ENCODE data around the gene ZFAND2A.
"Not testable (repeated sequence)": the region's sequence is repeated elsewhere in the genome, so short reads cannot be mapped to it uniquely, and the experiment has no call there.

The ZFAND2A gene

DNA sequence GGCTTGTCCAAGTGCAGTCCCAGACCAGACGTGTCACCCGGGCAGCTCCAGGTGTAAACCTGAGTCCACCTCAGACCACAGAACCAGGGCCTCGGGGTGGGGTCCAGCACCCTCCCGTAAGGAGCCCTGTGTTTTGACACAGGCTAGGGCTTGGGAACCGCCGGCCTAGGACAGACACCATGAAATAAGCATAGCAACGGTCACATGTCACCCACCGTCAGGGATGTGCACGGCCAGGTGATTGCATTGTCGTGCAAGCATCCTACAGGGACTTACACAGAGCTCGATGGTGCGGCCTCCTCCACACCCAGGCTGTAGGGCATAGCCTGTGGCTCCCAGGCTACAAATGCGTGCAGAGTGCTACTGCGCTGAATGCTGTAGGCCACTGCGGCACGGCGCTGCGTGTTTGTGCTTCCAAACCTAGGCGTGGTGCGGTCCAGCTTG, 10.6 kb downstream of the ZFAND2A start:
- CTCF ChIA-PET = interaction anchor here (0.6 kb wide), 1 partner anchor 9 kb away, joined by 3 read pairs; no protein-coding TSS in a partner anchor

DNA sequence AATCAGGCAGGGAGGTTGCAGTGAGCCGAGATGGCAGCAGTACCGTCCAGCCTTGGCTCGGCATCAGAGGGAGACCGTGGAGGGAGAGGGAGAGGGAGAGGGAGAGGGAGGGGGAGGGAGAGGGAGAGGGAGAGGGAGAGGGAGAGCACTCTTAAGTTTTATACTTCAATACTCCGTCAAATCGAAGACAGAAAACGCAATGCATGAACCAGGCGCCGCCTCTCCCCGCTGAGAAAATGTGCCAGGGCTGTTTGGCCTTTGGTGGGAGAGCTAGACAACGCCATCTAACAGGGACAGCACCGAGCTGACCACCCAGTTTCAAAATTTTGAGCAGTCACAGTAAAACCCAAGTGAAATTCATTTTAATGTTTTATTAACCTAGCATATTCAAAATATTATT, 12.1 kb downstream of the ZFAND2A start:
- POLR2A ChIA-PET; CTCF ChIA-PET; DNase-seq (ENCODE audit: extremely low spot score): not testable (repeated sequence)

More for the DNA sequence above, 10.6 kb downstream of the ZFAND2A start:
- POLR2A ChIA-PET = no interaction called here
- DNase-seq (ENCODE audit: extremely low spot score) = no peak
- TF ChIP-seq BHLHE40 (IDR thresholded peaks at IDR 0.05; ENCODE audit: borderline replicate concordance) (no peak), FOXA1 (IDR thresholded peaks at IDR 0.05) (no peak), HDGF (IDR thresholded peaks at IDR 0.05; ENCODE audit: borderline replicate concordance) (no peak), FOXK2 (IDR thresholded peaks at IDR 0.05) (no peak), ZNF384 (IDR thresholded peaks at IDR 0.05) (no peak), TARDBP (IDR thresholded peaks at IDR 0.05) (no peak), CTBP1 (IDR thresholded peaks at IDR 0.05; ENCODE audit: borderline replicate concordance) (no peak)

DNA sequence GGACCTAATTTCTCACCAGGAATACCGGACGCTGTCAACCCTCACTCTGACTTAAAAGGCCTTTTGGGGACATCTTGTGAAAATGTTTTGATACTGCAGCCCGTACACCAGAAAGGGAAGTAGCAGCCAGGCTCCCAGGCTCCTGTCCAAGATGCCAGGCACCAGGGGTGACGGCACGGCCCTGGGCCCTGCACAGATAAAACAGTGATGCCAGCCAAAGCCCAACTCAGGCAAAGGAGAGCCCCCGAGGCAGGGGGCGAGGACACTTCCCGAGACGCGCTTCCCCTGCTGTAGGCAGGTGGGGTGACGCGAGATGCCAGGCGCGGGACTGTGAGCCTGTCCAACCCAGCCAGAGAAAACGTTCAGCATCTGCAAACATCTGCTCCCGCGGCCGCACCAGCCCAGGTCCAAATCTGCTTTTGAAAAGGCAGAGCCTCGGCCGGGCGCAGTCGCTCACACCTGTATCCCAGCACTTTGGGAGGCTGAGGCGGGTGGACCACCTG, 15.7 kb downstream of the ZFAND2A start:
- DNase-seq (ENCODE audit: extremely low spot score) = no peak
- TF ChIP-seq LEF1 (IDR thresholded peaks at IDR 0.05; ENCODE audit: borderline replicate concordance) (no peak), BHLHE40 (IDR thresholded peaks at IDR 0.05; ENCODE audit: borderline replicate concordance) (no peak), ARNT (IDR thresholded peaks at IDR 0.05) (no peak), HDGF (IDR thresholded peaks at IDR 0.05; ENCODE audit: borderline replicate concordance) (no peak), ZNF384 (IDR thresholded peaks at IDR 0.05) (no peak), FOXK2 (IDR thresholded peaks at IDR 0.05) (no peak), SP1 (IDR thresholded peaks at IDR 0.05) (no peak), SUZ12 (IDR thresholded peaks at IDR 0.05) (no peak), FOXA1 (IDR thresholded peaks at IDR 0.05) (no peak), TARDBP (IDR thresholded peaks at IDR 0.05) (no peak), NFRKB (IDR thresholded peaks at IDR 0.05) (no peak)
- POLR2A ChIA-PET = no interaction called here
- CTCF ChIA-PET = interaction anchor here (1.1 to 1.2 kb wide), 2 partner anchors 33 to 151 kb away, joined by 3 read pairs; no protein-coding TSS in a partner anchor

DNA sequence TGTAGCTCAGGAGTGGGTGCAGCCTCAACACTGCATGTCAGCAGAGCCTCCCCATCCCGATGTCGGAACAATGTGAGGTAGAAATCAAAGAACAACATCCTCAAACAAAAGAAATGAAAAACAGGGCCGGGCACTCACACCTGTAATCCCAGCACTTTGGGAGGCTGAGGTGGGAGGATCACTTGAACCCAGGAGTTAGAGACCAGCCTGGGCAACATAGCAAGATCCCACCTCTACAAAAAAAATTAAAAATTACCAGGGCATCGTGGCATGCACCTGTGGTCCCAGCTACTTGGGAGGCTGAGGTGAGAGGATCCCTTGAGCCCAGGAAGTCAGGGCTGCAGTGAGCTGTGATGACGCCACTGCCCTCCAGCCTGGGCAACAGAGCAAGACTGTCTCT, 17.0 kb downstream of the ZFAND2A start:
- DNase-seq (ENCODE audit: extremely low spot score); POLR2A ChIA-PET: not testable (repeated sequence)
- CTCF ChIA-PET = interaction anchor here (1.1 to 1.2 kb wide), 2 partner anchors 34 to 150 kb away, joined by 3 read pairs; no protein-coding TSS in a partner anchor

DNA sequence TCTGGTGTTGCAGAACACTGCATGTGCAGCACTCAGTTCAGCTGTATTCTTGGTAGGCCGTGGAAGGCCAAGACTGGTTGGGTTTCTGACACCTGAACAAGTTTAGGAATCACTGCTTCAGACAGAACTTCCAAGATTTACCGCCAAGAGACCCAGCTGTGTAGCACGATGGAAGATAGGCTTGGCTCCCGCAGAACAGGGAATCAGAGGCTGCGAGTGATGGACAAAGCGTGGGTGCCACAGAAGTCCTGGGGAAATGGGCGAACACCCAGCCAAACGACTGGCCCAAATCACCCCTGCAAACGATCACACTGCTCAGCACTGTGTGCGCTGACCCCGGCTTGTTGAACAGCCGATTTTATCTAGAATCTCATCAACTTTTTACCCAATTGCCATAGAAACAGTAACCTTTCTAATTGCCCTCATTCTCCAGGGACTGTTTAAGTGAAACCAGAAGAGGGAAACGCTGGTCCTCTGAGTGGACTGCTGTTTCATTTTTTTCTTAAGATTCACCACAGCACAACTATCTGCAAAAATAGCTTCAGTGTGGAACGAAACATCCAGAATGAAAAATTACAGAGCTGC, 17.9 kb downstream of the ZFAND2A start:
- POLR2A ChIA-PET = no interaction called here
- no peak for DNase-seq (ENCODE audit: extremely low spot score)
- no peak for TF ChIP-seq TARDBP (IDR thresholded peaks at IDR 0.05)
- no peak for TF ChIP-seq HDGF (IDR thresholded peaks at IDR 0.05; ENCODE audit: borderline replicate concordance)
- no peak for TF ChIP-seq BHLHE40 (IDR thresholded peaks at IDR 0.05; ENCODE audit: borderline replicate concordance)
- no peak for TF ChIP-seq CTBP1 (IDR thresholded peaks at IDR 0.05; ENCODE audit: borderline replicate concordance)
- no peak for TF ChIP-seq LEF1 (IDR thresholded peaks at IDR 0.05; ENCODE audit: borderline replicate concordance)
- CTCF ChIA-PET = no interaction called here

DNA sequence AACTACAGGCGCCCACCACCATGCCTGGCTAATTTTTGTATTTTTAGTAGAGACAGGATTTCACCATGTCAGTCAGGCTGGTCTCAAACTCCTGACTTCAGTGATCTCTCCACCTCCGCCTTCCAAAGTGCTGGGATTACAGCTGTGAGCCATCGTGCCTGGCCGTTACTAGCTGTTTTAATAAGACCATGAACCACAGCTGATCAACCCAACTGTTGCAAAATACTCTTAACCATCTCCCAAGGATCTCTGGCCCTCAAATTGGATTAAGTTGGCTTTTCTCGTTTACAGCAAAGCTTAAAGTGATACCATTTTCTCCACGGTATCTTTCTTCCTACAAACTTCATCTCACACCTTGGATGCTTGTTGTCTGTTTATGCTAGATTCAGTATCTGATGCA, 18.3 kb downstream of the ZFAND2A start:
- ChIA-PET CTCF (no interaction called here), POLR2A (no interaction called here)
- TF ChIP-seq CTBP1 (IDR thresholded peaks at IDR 0.05; ENCODE audit: borderline replicate concordance) (no peak), FOXA1 (IDR thresholded peaks at IDR 0.05) (no peak), SUZ12 (IDR thresholded peaks at IDR 0.05) (no peak), FOXK2 (IDR thresholded peaks at IDR 0.05) (no peak), ELF4 (IDR thresholded peaks at IDR 0.05) (no peak), NFRKB (IDR thresholded peaks at IDR 0.05) (no peak), HDGF (IDR thresholded peaks at IDR 0.05; ENCODE audit: borderline replicate concordance) (no peak)
- no peak for DNase-seq (ENCODE audit: extremely low spot score)

DNA sequence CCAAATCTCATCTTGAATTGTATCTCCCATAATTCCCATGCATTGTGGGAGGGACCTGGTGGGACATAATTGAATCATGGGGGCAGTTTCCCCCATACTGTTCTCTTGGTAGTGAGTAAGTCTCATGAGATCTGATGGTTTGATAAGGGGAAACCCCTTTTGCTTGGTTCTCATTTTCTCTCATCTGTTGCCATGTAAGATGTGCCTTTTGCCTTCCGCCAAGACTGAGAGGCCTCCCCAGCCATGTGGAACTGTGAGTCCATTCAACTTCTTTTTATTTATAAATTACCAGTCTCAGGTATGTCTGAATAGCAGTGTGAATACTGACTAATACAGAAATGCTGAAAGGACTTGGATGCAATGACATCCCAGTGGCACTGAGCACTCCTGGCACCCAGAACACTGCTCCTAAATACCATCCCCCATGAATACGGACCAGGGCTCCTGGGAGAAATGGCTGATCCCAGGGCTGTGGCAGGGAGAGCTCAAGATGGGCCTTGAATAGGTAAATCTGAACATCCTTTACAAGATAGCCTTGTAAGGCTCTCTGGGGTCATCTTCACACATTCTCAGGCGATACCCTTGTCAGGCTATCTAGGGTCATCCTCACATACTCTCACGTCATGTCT, 19.4 kb downstream of the ZFAND2A start:
- DNase-seq (ENCODE audit: extremely low spot score) = no peak
- POLR2A ChIA-PET = no interaction called here
- CTCF ChIA-PET = interaction anchor here (0.6 kb wide), 1 partner anchor 8 kb away, joined by 3 read pairs; no protein-coding TSS in a partner anchor
- TF ChIP-seq L3MBTL2 (conservative IDR thresholded peaks at IDR 0.05) = no peak
- TF ChIP-seq LEF1 (IDR thresholded peaks at IDR 0.05; ENCODE audit: borderline replicate concordance) = no peak
- no peak for TF ChIP-seq FOXK2 (IDR thresholded peaks at IDR 0.05)
- TF ChIP-seq CTBP1 (IDR thresholded peaks at IDR 0.05; ENCODE audit: borderline replicate concordance) = no peak
- TF ChIP-seq, protein P1, sequence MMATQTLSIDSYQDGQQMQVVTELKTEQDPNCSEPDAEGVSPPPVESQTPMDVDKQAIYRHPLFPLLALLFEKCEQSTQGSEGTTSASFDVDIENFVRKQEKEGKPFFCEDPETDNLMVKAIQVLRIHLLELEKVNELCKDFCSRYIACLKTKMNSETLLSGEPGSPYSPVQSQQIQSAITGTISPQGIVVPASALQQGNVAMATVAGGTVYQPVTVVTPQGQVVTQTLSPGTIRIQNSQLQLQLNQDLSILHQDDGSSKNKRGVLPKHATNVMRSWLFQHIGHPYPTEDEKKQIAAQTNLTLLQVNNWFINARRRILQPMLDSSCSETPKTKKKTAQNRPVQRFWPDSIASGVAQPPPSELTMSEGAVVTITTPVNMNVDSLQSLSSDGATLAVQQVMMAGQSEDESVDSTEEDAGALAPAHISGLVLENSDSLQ (IDR thresholded peaks at IDR 0.05) = no peak
- no peak for TF ChIP-seq ZNF384 (IDR thresholded peaks at IDR 0.05)
- TF ChIP-seq TARDBP (IDR thresholded peaks at IDR 0.05) = no peak
- no peak for TF ChIP-seq HDGF (IDR thresholded peaks at IDR 0.05; ENCODE audit: borderline replicate concordance)
- TF ChIP-seq FOXM1 (IDR thresholded peaks at IDR 0.05; ENCODE audit: borderline replicate concordance) = no peak
- TF ChIP-seq SP1 (IDR thresholded peaks at IDR 0.05) = no peak
- TF ChIP-seq NFRKB (IDR thresholded peaks at IDR 0.05) = no peak
- no peak for TF ChIP-seq ARNT (IDR thresholded peaks at IDR 0.05)
- TF ChIP-seq BHLHE40 (IDR thresholded peaks at IDR 0.05; ENCODE audit: borderline replicate concordance) = no peak
- no peak for TF ChIP-seq SUZ12 (IDR thresholded peaks at IDR 0.05)
- no peak for TF ChIP-seq ELF4 (IDR thresholded peaks at IDR 0.05)

Measured in HEK293T (cell line).